Activated CD4-positive, alpha-beta memory T cell treated with anti-CD3 and anti-CD28 coated beads for 36 hours (primary cell): ENCODE measurements around the gene DDR1. TPM values are rescaled to one million over a fixed set of nuclear protein-coding genes. Genes with fewer than 3 reads are reported as not detected.
"Not testable (repeated sequence)": the region's sequence is repeated elsewhere in the genome, so short reads cannot be mapped to it uniquely, and the experiment has no call there.

Experiments
- CTCF ChIA-PET: fragments of 350-600 bp; sonication (Branson Sonifier 250); formaldehyde crosslinking; loops from one replicate; lab custom pipeline; 2021; ENCODE audit warnings: antibody characterized with exemption, inconsistent platforms; lab: Charles Lee
- POLR2A ChIA-PET: fragments of 350-600 bp; sonication (Branson Sonifier 250); formaldehyde crosslinking; loops from one replicate; lab custom pipeline; 2021; ENCODE audit warnings: antibody characterized with exemption; lab: Charles Lee
- DNase-seq: peaks from one replicate; pipeline ENCODE4 v3.0.0-alpha.2; 2020
- H3K27ac Mint-ChIP-seq: one replicate; pipeline ENCODE4 v1.8.0; 2021; ENCODE audit warnings: mixed read lengths
- H3K27me3 Mint-ChIP-seq: one replicate; pipeline ENCODE4 v1.8.0; 2021; ENCODE audit warnings: mixed read lengths
- H3K36me3 Mint-ChIP-seq: one replicate; pipeline ENCODE4 v1.8.0; 2021; ENCODE audit warnings: mixed read lengths
- H3K4me1 Mint-ChIP-seq: one replicate; pipeline ENCODE4 v1.8.0; 2021; ENCODE audit warnings: low read depth, mixed read lengths
- H3K4me3 Mint-ChIP-seq: one replicate; pipeline ENCODE4 v1.8.0; 2021; ENCODE audit warnings: mild to moderate bottlenecking, mixed read lengths
- H3K9me3 Mint-ChIP-seq: one replicate; pipeline ENCODE4 v1.8.0; 2021; ENCODE audit warnings: mixed read lengths
- intact Hi-C: fragments of 100-400 bp; cut with micrococcal nuclease; formaldehyde crosslinking; loops from one replicate; pipeline ENCODE4 v1.15.1; 2023
- total RNA-seq, 2 experiments: library from RNA; stranded (reverse); gene quantifications; one replicate each; pipeline ENCODE4 v1.2.3, GENCODE V29; 2021

Gene DDR1
- total RNA-seq, 2 experiments from 2014 or later, result 8.1 to 8.7 TPM

DNA sequence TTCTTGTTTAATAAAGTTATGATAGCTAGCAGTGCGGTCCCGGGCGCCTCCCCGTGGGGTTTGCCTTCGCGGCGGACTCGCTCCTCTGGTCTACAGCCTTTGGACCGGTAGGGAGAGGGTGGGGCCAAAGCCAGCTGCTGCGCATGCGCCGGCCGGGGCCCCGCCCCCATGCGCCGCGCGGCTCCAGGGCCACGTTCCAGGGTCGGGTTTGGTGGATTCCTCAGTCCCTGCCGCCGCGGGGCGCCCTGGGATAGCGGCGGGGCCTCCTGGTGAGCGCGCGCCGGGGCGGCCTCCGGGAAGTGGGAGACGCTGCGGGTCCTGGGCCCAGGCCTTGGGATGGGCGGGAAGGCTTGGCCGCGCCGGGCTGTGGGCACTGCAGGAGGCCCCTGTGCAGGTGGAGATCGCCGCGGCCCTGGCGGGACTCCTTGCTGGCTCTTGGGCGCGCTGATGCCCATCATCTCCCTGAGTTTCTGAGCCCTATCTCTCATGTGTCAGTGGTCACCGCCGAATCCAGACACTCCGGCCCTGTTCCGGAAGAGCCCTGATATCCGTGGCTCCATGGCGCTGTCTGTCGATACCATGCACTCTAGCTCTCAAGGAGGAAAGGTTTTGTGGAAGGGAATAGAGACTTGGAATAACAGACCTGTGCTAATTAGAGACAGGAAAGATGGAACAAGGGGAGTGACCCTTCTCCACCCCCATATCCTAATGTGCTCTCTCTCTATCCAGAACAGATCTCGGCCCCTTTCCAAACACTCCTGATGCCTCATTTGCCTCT lies 29.9 kb downstream of the DDR1 start, which contains the start of gene VARS2:
TSS of gene VARS2 (plus strand) at position 163 of the 778 bp plus-strand sequence. CDS start at position 762, 599 bp downstream.
- Mint-ChIP-seq H3K4me3 (peak within 1 kb of the TSS; percentile 94), H3K27me3 (no peaks in the 10 kb centered on the region), H3K27ac (peak within 1 kb of the TSS; percentile 82), H3K9me3 (no peaks in the 10 kb centered on the region), H3K36me3 (peaks cover 25% of the 10 kb centered on the region), H3K4me1 (peaks cover 29% of the 10 kb centered on the region)
- intact Hi-C loops, result loop anchor here (2.0 kb wide), 1 partner anchor 85 kb away; no protein-coding TSS in a partner anchor
- POLR2A ChIA-PET, result interaction anchor here (0.7 to 2.1 kb wide), 11 partner anchors 30 to 245 kb away, joined by 3 to 8 read pairs (median 4); partner anchors contain the start of genes DDR1, FLOT1 and TCF19
- CTCF ChIA-PET, result interaction anchor here (0.5 to 5.5 kb wide), 30 partner anchors 8 to 528 kb away, joined by 3 to 82 read pairs (median 4); partner anchors contain the start of gene IER3
- peak; percentile 93 for DNase-seq

GRCh38 chr6:30914854-30915590 lies 30.7 kb downstream of the DDR1 start:
- H3K4me3 Mint-ChIP-seq, result peak overlapping the region; percentile 94
- H3K27ac Mint-ChIP-seq, result peak overlapping the region; percentile 82
- H3K27me3 Mint-ChIP-seq, result no peaks in the 10 kb centered on the region
- CTCF ChIA-PET, result interaction anchor here (0.5 to 5.5 kb wide), 23 partner anchors 9 to 277 kb away, joined by 3 to 82 read pairs (median 5); no protein-coding TSS in a partner anchor
- no peaks in the 10 kb centered on the region for H3K9me3 Mint-ChIP-seq
- peaks cover 25% of the 10 kb centered on the region for H3K36me3 Mint-ChIP-seq
- POLR2A ChIA-PET, result interaction anchor here (0.6 to 2.1 kb wide), 3 partner anchors 31 to 165 kb away, joined by 3 to 7 read pairs (median 4); partner anchors contain the start of gene DDR1
- intact Hi-C loops, result loop anchor here (1.0 to 2.0 kb wide), 3 partner anchors 86 to 164 kb away; no protein-coding TSS in a partner anchor
- peaks cover 26% of the 10 kb centered on the region for H3K4me1 Mint-ChIP-seq
- peak; percentile 12 for DNase-seq

- no peaks in the 10 kb centered on the region for H3K9me3 Mint-ChIP-seq
- peak; percentile 14 for DNase-seq
- H3K4me1 Mint-ChIP-seq, result peaks cover 26% of the 10 kb centered on the region
- CTCF ChIA-PET, result interaction anchor here (0.6 to 5.5 kb wide), 28 partner anchors 9 to 277 kb away, joined by 3 to 82 read pairs (median 4); no protein-coding TSS in a partner anchor
- intact Hi-C loops, result loop anchor here (1.0 to 2.0 kb wide), 3 partner anchors 87 to 164 kb away; no protein-coding TSS in a partner anchor
- H3K36me3 Mint-ChIP-seq, result peaks cover 27% of the 10 kb centered on the region
- H3K4me3 Mint-ChIP-seq, result peak overlapping the region; percentile 94
- no peaks in the 10 kb centered on the region for H3K27me3 Mint-ChIP-seq
- POLR2A ChIA-PET, result interaction anchor here (0.6 to 2.1 kb wide), 2 partner anchors 32 to 164 kb away, joined by 4 to 7 read pairs; partner anchors contain the start of gene DDR1
- no peak overlapping the region for H3K27ac Mint-ChIP-seq
Observed at GRCh38 chr6:30915591-30915946, 31.2 kb downstream of the DDR1 start.

DNA sequence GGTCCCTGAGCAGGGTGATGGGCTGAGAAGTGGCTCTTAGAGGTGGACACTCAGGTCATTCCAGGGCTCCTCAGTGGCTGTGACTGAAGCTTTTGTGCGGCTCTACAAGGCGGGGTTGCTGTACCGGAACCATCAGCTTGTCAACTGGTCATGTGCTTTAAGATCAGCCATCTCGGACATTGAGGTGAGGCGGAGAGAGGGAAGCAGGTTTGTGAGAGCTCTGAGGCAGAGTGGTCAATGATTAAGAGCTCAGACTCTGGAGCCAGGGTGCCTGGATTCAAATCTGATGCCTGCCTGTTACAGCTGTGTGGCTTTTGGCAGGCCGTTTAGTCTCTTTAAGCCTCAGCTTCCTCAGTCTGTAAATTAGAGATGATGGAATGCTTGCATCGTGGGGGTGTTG lies 32.7 kb downstream of the DDR1 start:
- Mint-ChIP-seq H3K36me3 (peaks cover 32% of the 10 kb centered on the region), H3K4me3 (no peak overlapping the region), H3K27ac (no peak overlapping the region), H3K27me3 (no peaks in the 10 kb centered on the region), H3K4me1 (peaks cover 26% of the 10 kb centered on the region), H3K9me3 (no peaks in the 10 kb centered on the region)
- POLR2A ChIA-PET, result no interaction called here
- CTCF ChIA-PET, result interaction anchor here (0.5 to 5.5 kb wide), 6 partner anchors 42 to 170 kb away, joined by 3 to 54 read pairs (median 14); no protein-coding TSS in a partner anchor
- DNase-seq, result no peak
- intact Hi-C loops, result no loop called here

- Mint-ChIP-seq H3K4me3 (no peak overlapping the region), H3K9me3 (no peaks in the 10 kb centered on the region), H3K27me3 (no peaks in the 10 kb centered on the region), H3K27ac (no peak overlapping the region), H3K36me3 (peaks cover 36% of the 10 kb centered on the region), H3K4me1 (peaks cover 26% of the 10 kb centered on the region)
- CTCF ChIA-PET, result interaction anchor here (0.5 to 5.5 kb wide), 5 partner anchors 42 to 170 kb away, joined by 3 to 54 read pairs (median 10); no protein-coding TSS in a partner anchor
- intact Hi-C loops, result no loop called here
- POLR2A ChIA-PET, result no interaction called here
- no peak for DNase-seq
Observed at GRCh38 chr6:30917487-30917886, 33.2 kb downstream of the DDR1 start.

DNA sequence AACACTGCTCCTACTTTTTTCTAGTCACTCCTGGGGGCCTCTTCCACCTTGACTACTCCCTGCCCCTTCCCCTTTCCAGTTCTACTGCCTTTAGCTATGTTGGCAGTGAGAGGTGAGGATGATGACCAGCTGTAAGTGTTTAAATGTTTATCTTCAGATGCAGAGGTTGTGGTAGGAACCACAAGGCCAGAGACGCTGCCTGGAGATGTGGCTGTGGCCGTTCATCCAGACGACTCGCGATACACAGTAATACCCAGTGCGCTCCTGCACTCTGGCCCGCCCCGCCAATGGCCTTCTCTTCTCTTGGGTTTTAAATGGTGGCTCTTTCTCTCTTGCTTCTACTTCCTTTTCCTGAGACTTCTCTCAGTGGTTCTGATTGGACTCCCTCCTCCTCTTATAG lies 34.4 kb downstream of the DDR1 start:
- CTCF ChIA-PET, result interaction anchor here (1.1 to 2.1 kb wide), 3 partner anchors 161 to 169 kb away, joined by 4 to 19 read pairs (median 4); no protein-coding TSS in a partner anchor
- Mint-ChIP-seq H3K27ac (no peak overlapping the region), H3K36me3 (peaks cover 31% of the 10 kb centered on the region), H3K9me3 (no peaks in the 10 kb centered on the region), H3K4me1 (peaks cover 20% of the 10 kb centered on the region), H3K4me3 (no peak overlapping the region), H3K27me3 (no peaks in the 10 kb centered on the region)
- DNase-seq, result no peak
- POLR2A ChIA-PET, result no interaction called here
- intact Hi-C loops, result no loop called here

DNA sequence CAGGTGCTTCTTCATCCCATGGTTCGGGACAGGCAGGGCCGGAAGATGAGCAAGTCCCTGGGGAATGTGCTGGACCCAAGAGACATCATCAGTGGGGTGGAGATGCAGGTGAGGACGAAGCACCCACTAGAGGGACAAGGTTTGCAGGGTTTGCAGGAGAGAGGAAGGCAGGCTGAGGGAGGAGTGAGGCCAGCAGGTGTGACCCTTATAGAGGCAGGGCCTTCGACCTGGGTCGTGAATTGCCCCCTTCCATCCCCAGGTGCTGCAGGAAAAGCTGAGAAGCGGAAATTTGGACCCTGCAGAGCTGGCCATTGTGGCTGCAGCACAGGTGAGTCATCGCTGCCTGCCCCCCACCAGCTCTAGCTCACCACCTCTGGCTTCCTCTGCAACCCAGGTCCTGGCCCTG lies 38.1 kb downstream of the DDR1 start:
- Mint-ChIP-seq H3K27ac (no peak overlapping the region), H3K4me1 (no peaks in the 10 kb centered on the region), H3K9me3 (no peaks in the 10 kb centered on the region), H3K36me3 (peaks cover 34% of the 10 kb centered on the region), H3K4me3 (no peak overlapping the region), H3K27me3 (no peaks in the 10 kb centered on the region)
- POLR2A ChIA-PET, result no interaction called here
- DNase-seq, result no peak
- CTCF ChIA-PET, result no interaction called here
- intact Hi-C loops, result no loop called here

- H3K4me1 Mint-ChIP-seq, H3K4me3 Mint-ChIP-seq, intact Hi-C loops, DNase-seq, H3K27me3 Mint-ChIP-seq, POLR2A ChIA-PET, H3K27ac Mint-ChIP-seq: not testable (repeated sequence)
- CTCF ChIA-PET, result interaction anchor here (1.3 kb wide), 1 partner anchor 159 kb away, joined by 4 read pairs; no protein-coding TSS in a partner anchor
- Mint-ChIP-seq H3K36me3 (peaks cover 46% of the 10 kb centered on the region), H3K9me3 (peaks cover 12% of the 10 kb centered on the region)
Observed at GRCh38 chr6:30924040-30924627, 39.8 kb downstream of the DDR1 start.

- POLR2A ChIA-PET, result no interaction called here
- intact Hi-C loops, result no loop called here
- peaks cover 12% of the 10 kb centered on the region for H3K9me3 Mint-ChIP-seq
- CTCF ChIA-PET, result no interaction called here
- H3K4me1 Mint-ChIP-seq, result no peaks in the 10 kb centered on the region
- H3K27ac Mint-ChIP-seq, result no peak overlapping the region
- H3K27me3 Mint-ChIP-seq, result no peaks in the 10 kb centered on the region
- H3K36me3 Mint-ChIP-seq, result peaks cover 38% of the 10 kb centered on the region
- no peak overlapping the region for H3K4me3 Mint-ChIP-seq
- DNase-seq, result no peak
Observed at GRCh38 chr6:30926644-30927043, 42.3 kb downstream of the DDR1 start.

GRCh38 chr6:30927080-30927479 lies 42.8 kb downstream of the DDR1 start:
- H3K4me1 Mint-ChIP-seq, H3K4me3 Mint-ChIP-seq, CTCF ChIA-PET, intact Hi-C loops, H3K27ac Mint-ChIP-seq, DNase-seq, H3K27me3 Mint-ChIP-seq, POLR2A ChIA-PET: not testable (repeated sequence)
- Mint-ChIP-seq H3K9me3 (peaks cover 12% of the 10 kb centered on the region), H3K36me3 (peaks cover 37% of the 10 kb centered on the region)

DNA sequence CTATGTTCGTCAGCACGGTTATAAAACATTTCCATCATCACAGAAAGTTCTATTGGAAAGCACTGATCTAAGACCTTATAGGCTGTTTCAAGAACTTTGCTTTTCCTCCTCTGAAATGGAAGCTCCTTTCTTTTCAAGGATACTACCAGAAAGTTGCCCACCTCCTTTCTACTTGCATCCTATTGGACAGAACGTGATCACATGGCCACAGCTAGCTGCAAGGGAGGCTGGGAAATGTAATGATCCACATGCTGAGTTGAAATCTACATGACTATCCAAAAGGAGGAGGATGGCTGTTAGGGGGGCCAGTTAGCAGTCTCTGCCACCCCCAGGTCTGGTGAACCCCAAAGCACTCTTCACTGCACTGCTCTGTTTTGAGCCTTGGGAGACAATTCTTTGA lies 44.4 kb downstream of the DDR1 start:
- Mint-ChIP-seq H3K9me3 (peaks cover 12% of the 10 kb centered on the region), H3K4me3 (no peak overlapping the region), H3K27ac (no peak overlapping the region), H3K36me3 (peaks cover 33% of the 10 kb centered on the region), H3K27me3 (no peaks in the 10 kb centered on the region), H3K4me1 (no peaks in the 10 kb centered on the region)
- CTCF ChIA-PET, result interaction anchor here (0.9 to 2.2 kb wide), 2 partner anchors 29 to 151 kb away, joined by 3 to 8 read pairs; no protein-coding TSS in a partner anchor
- POLR2A ChIA-PET, result no interaction called here
- intact Hi-C loops, result no loop called here
- no peak for DNase-seq
